ENCODE data around the gene LCN10.

The LCN10 gene

DNA sequence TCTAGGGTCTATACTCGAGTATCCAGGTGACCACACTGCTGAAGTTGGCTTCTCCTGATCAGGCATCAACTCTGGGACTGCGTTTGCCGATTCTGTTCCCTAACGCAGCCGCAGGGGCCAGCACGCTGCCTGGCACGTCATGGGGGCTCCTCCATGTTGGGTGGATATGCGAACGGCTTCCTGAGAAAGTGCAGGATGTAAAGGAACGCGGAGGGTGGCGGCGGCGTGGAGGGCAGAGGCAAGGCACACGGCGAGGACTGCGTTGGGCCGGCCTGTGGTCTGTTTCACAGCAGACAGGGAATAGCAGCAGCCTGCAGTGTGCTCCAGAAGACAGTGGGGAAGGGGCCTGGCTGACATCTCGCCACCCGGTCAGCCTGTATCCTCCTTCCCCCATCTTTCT is 3.8 kb downstream of the LCN10 start:
- DNase-seq (ENCODE audit: low read depth), result no peak

DNA sequence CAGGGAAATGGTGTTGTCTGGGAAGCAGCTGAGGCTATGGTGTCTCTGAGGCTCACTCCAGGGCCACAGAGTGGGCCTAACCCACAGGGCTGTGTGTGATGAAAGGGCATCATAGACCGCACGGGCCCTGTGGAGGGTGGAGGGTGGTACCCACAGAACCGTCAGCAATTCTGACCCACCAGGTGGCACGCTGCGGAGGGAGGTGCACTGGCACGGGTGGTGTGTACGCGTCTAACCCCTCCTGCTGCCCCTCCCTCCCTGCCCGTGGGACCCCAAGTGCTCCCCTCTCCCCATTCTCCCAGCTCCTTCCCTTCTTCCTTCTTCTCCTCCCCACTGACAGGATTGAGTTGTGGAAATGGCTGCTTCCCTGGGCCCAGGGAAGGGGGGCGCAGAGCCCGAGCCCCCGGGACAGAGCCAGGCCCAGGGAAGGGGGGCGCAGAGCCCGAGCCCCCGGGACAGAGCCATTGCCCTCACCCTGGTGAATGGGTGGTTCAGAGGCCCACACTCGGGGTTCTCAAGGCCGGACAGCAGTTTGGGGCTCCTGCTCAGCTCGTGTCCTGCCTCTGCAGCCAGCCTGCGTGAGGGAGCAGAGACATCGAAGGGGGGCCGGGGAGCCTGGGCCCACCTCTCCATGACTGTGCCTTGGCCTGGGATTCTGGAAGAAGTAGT is 6.8 kb downstream of the LCN10 start:
- no peak for DNase-seq (ENCODE audit: low read depth)

DNA sequence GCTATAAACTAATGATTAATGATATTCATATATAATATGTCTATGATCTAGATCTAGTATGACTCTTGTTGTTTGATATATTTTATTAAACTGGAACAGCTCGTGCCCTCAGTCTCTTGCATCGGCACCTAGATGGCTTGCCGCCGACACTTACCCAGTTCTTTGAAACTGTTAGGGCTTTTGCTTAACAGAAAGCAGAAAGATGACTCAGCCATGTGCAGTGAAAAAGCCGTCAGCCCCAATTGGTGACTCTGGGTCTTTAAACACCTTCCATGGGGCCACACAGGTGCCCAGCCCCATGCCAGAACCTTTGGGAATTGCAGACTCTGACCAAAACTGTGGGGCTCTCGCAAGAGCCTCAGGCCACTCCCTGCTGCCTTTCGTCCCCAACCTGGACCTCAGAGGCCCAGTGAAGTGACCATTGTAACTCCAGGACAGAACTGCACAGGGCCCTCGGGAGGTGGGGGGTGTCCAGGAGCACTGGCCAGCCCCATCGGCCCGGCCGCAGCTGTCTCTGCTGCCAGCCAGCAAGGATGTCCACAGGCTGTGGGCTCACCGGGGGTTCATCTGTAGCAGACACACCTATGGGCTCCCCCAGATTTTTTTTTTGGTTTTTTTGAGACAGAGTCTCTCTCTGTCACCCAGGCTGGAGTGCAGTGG is 7.8 kb downstream of the LCN10 start:
- no peak for DNase-seq (ENCODE audit: low read depth)

DNA sequence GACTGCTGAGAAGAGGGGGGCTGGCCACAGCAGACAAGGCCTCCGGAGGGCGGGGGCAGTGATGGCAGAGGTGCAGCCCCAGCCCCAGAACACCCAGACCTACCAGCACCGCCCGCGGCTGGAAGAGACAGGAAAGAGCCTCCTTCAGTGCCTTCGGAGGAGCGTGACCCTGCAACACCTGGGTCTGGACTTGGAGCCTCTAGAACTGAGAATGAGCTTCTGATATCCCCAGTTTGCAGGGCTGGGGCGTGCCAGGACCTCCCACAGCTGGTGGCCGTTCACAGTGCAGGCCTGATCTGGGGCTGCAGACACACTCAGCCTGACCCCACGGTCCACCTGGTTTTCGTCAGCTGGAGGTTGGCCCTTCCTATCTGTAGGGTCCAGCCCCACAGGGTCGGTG is 9.1 kb downstream of the LCN10 start:
- no peak for DNase-seq (ENCODE audit: low read depth)

DNA sequence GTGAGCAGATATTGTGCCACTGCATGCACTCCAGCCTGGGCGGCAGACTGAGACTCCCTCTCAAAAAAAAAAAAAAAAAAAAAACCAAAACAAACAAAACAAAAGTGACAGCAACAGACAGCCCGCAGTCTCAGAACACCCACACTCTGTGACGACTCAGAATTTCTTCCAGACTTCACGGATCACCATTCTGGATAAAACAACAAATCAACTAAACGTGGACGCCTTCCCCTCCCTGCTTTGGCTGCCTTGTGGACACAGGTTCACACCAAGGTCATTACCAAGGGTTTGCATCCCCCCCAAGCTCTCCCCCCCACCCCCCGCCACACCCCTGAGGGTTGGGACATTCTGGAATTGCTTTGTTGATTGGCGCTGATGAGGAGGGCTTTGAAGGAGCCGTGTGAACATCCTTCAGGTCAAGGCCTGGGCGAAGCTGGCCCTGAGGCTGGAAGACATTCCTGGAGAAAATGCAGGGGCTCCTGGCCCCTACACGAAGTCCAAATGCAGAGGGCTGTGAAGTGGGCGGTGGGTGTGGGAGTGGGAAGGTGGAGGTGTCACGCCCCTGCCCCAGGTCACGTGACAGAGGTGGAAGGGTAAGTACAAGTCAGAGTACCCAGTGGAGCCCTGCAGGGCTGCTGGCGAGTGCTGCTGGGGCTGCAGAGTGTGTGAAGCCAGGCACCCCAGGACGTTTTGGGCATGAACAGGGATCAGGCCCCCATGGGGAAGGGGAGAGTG is 10.1 kb downstream of the LCN10 start:
- DNase-seq (ENCODE audit: low read depth), result no peak

DNA sequence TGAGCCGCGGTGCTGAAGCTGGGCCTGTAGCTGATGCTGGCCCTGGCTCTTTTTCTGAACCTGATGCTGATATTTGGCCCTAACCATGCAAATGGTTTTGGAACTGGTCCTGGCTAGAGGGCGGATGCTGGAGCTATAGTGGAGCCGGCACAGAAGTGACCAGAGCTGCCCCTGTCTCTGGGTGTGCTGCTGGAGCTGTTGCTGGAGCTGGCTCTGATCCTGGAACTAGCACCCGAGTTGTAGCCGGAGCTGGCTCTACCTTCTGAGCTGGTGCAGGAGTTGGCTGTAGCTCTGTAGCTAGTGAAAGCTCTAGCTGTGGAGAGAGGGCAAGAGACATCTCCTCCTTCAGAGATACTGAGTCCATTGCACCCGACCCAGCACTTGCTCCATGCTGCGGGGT is 12.8 kb downstream of the LCN10 start:
- DNase-seq (ENCODE audit: low read depth), result no peak

DNA sequence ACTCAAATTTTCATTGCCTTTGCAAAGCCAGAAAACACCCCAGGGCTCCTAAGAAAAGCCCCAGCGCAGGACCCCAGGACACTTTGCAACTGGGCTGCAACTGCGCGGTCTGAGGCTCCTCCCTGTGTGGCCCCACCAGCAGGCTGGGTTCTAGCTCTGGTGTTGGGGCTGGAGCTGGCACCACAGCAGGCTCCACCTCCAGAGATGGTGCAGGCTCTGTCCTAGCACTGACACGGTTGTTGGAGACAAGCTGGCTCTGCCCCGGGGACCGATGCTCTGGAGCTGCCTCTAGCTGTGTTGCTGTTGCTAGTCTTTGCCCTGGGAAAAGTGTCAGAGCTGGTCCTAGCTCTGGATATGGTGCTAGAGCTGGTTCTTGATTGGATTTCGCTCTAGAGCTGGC is 13.6 kb downstream of the LCN10 start:
- DNase-seq (ENCODE audit: low read depth), result no peak

DNA sequence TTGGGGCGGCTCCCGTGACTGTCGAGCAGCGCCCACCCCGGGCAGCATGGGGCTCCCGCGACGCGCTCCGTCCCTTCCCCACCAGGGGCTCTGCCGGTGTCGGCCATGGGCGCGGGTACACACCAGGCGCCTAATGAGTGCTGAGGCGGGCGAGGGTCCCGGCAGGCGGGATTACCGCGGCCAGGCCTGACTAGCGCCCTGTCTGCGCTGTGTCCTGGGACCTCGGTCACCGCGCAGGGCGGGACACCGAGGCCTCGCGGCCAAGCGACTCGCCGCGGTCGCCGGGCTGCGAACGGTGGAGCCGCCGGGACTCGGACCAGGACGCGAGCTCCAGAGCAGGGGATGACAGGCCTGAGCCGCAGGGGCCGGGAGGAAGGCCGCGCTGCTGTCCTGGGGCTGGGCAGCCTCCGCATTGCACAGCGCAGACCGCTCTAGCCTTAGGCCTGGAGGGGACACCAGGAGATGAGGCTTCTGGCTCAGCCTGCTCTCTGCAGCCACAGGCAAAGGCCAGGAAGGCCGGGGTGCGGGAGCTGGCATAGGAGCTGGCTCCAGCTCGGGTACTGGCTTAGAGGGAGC is 14.1 kb downstream of the LCN10 start:
- DNase-seq (ENCODE audit: low read depth), result no peak

DNA sequence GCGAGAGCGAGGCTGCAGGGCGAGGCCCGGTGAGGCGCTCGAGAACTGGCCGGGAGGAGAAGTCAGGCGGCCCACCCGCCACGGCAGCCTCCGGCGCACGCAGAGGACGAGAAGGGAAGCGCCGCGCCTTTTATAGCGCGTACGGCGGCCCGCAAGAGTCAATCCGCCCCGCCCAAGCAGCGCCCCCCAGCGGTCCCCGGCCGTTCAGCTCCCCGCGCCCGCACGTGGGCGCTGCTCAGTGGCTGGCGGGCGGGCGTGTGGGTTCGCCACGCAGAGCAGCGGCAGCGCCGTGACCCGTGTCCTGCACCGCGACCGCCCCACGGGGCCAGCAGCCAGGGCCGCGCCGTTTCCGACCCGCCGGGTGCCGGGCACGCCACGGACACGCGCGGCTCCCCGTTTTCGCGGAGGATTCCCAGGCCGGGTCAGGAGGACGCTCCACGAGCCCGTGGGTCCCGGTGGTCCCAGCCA is 14.6 kb downstream of the LCN10 start:
- peak; percentile 72 for DNase-seq (ENCODE audit: low read depth)

DNA sequence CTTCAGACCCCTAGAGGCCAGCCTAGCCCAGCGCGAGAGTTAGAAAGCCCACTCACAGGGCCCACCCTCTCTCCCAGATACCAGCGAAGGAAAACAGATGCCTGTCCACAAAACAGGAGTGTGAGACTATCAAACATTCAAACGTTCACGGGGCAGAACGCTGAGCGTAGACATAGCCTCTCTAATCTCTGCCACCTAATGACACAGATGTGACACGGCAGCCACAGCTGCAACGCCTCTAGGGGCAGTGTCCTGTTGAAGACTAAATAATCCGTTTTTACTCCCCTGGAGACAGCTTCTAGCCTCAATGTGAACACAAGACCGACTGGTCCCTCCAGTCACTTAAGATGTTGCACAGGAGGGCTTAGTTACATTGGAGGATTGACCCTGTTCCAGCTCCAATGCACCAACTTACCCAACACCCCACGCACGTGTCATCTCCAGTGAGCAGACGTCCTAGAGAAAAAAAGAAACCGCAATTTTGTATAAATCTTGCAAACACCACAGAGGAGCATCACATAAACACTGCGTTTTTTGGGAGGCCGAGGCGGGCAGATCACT is 16.0 kb downstream of the LCN10 start:
- no peak for DNase-seq (ENCODE audit: low read depth)

DNA sequence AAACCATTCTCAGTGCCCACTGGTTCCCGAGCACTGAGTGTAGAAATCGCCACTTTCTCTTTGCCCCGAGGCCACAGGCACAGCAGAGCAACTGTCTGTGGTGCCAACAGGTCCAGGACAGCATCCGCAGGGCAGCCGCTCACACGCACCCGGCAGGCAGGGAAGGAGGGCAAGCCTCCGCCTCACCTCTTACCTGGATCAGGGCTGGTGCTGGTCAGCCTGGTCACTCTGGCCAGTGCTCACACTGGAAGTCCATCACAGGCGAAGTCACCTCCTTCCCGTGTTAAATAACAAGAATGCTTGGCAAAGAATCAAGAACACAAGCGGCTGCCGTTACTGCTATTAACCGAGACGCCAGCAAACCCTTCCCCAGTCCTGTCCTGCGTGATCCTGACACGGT is 16.6 kb downstream of the LCN10 start:
- no peak for DNase-seq (ENCODE audit: low read depth)

DNA sequence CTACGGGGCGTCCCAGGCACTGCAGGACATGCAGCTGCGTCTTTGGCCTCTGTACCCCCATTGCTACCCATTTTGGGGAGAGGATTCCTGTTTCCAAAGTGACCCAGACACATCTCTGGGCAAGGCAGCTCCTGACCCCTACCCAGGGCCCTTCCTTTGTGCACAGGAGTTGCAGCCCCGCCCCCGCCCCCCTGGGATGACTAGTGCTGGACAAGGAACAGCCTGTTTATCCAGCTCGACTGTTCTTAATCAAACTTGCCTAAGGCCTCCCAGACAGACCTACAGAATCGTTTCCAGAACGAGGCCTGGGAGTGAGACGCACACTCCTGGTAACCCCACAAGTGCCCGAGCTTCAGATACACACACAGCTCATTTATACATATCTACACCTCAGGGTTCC is 17.1 kb downstream of the LCN10 start:
- DNase-seq (ENCODE audit: low read depth), result no peak

DNA sequence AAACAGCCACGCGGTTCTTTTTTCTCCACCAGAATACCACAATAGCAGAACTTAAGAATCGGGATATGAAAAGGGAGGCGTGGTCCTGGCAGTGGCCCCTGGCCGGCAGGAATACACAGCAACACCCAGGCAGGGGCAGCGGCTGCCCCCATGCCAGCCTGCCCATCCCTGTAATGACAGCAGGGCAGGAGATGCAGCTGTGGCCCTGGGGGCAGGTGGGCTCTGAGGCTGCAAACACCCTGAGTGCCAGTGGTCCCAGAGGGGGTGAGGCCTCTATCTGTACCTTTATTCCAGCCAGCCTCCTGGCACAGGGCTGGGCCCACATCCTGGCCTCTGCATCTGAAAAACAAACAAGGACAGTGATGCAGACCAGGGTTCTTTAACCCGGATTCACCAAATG is 18.0 kb downstream of the LCN10 start:
- DNase-seq (ENCODE audit: low read depth), result no peak

DNA sequence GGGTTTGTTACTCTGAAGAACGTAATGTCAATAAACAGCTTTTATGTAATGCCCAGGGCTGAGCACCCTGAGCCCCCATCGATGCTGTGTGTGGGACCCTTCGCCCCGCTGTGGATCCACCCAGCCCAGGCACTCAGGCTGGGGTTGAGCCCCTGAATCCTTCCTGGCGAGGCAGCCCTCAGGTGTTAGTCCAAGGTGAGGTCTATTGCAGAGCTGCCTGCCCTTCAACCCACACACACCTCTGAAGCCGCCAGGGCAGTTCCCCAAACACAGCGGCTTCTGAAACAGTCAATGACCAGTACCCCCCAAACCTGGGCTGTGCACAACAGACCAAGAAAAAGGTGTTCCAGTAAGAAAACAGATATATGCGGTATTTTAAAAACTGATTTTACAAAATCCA is 18.8 kb downstream of the LCN10 start:
- DNase-seq (ENCODE audit: low read depth), result no peak

DNA sequence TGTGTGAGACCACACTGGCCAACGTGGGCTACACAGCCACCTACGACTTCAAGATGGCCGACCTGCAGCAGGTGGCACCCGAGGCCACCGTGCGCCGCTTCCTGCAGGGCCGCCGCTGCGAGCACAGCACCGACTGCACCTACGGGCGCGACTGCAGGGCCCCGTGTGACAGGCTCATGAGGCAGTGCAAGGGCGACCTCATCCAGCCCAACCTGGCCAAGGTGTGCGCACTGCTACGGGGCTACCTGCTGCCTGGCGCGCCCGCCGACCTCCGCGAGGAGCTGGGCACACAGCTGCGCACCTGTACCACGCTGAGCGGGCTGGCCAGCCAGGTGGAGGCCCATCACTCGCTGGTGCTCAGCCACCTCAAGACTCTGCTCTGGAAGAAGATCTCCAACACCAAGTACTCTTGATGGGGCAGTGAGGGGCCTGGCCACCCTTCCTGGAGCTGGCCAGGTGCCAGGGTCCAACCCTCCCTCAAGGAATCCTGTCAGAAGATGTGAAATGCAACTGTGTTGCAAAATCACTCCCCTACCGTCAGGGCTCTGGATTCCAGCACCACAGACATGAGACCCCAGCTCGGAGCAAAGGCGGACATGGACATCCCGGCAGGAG is 19.3 kb downstream of the LCN10 start:
- no peak for DNase-seq (ENCODE audit: low read depth)

DNA sequence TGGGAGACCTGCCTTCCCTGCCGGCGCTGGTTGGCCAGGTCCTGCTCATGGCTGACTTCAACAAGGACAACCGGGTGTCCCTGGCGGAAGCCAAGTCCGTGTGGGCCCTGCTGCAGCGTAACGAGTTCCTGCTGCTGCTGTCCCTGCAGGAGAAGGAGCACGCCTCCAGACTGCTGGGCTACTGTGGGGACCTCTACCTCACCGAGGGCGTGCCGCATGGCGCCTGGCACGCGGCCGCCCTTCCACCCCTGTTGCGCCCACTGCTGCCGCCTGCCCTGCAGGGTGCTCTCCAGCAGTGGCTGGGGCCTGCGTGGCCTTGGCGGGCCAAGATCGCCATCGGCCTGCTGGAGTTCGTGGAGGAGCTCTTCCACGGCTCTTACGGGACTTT is 19.8 kb downstream of the LCN10 start:
- no peak for DNase-seq (ENCODE audit: low read depth)

DNA sequence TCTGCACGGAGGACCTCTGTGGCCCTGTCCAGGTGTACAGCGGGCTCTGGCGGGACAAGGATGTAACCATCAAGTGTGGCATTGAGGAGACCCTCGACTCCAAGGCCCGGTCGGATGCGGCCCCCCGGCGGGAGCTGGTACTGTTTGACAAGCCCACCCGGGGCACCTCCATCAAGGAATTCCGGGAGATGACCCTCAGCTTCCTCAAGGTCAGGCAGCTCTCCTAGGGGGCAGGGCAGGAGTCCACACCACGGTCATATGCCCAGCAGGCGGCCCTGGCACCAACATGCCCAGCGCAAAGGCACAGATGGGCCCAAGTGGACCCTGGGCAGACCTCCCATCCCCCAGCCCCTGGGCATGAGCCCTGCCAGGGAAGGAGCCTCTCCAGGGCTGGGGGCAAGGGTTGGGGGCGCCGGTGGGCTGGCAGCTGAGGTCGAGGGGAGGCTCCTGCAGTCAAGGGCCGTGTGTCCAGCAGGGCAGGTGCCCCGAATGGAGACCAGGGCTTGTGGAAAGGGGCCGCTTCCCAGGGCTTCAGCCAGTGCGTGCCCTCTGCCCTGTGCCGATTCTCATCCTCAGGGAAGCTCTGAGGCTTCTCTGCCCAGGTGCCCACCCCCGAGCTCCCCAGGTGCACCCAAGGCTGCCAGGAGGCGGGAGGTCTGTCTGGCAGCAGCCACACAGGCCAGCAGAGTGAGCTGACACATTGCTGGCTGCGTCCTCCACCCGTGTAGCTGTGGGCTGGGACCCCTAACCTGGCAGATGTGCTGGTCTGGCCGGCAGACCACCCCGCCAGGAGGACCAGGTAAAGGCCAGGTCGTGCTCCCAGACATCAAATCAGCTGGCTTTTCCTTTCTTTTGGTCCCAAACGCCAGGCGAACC is 20.4 kb downstream of the LCN10 start:
- DNase-seq (ENCODE audit: low read depth), result no peak

DNA sequence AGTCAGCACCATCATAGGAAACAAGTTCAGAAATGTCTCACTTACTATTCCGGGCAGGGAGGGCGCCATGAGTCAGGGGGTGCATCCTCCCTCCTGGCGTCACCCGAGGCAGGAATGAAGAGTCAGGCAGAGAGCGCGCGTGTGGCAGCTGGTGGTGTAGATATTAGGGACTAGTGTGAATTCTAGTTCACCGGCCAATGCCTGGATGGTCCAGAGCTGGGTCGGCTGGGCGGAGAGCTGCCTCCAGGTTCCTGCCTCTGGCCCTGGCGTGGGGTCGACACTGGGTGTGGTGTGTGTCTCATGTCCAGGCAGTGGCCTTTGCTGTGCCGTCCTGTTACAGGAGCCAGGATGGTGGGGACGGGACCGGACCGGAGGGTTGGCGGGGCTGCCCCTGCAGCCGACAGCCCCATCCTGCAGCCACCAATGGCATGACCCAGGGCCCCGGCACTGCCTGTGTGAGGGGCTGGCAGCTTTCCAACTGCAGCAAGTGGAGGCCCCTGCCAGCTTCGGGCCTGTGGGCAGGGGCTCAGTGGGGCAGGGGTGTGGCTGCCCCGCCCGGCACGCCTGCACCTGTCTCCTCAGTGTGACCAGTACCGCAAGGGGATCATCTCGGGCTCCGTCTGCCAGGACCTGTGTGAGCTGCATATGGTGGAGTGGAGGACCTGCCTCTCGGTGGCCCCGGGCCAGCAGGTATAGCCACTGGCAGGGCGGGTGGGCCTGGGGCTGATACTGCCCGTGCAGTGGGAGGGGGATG is 21.2 kb downstream of the LCN10 start:
- no peak for DNase-seq (ENCODE audit: low read depth)

DNA sequence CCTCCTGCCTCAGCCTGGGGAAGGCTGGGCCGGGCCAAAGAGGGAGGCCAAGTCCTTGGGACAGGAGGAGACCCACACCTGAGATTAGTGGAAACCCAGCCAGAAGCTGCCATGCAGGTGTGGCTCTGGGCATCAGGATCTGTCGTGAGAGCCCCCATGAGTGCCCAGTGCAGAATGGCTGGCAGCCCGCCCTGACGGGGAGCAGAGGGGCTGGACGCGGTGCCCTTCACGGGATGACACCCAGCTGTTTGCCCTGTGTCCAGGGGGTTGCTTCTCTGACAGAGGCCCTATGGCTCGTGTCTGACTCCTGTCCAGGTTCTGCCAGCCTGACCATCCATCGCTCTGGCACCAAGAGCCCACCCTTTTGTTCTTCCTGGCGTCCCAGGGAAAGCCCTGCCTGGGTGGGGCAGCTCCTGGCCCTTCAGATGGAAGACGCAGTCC is 21.8 kb downstream of the LCN10 start:
- DNase-seq (ENCODE audit: low read depth), result no peak

DNA sequence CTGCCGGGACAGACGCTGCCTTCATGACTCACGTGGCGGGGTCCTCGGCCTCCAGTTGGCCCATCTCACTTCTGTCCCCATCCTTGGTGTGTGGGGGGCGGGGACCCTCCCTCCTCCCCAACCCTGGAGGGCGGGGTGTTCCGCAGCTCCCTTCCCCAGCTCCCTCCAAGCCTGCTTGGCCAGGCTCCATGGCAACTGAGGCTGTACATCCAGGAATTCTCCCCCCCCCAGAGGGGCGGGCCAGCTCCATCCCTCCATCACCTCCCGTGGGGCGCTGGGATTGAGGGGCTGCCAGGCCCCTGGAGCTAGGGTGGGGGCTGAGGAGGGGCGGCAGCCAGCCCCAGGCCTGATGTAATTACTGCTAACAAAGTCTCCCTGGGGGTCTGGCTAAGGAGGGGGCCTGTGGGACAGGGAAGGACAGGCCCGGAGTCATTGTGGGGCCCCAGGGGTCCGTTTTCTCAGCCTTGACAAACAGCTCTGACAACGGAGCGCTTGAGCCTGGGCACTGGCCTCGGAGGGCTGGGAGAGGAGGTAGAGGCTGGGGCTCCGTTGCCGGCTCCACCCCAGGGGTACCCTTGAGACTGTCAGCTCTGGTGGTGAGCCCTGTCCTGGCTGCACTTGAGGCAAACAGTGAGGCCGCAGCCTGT is 22.4 kb downstream of the LCN10 start:
- DNase-seq (ENCODE audit: low read depth), result no peak

Data from fibroblast of the conjunctiva (primary cell).